Vagina (tissue), 2 donors: Measurements from ENCODE around the gene FMO5. TPM values are rescaled to one million over a fixed set of nuclear protein-coding genes. Genes with fewer than 3 reads are reported as not detected.
"Not testable (repeated sequence)": the region's sequence is repeated elsewhere in the genome, so short reads cannot be mapped to it uniquely, and the experiment has no call there.

Experiments
- DNase-seq, 2 donors: peaks; one replicate each; pipeline ENCODE4 v3.0.0-alpha.2; 2017; ENCODE audit errors: extremely low spot score in 2 of 2
- H3K27ac ChIP-seq: fragments of 200-600 bp; sonication (generic); one replicate; pipeline ENCODE4 v1.5.1; 2019
- H3K27me3 ChIP-seq: fragments of 200-600 bp; sonication (generic); one replicate; pipeline ENCODE4 v1.5.1; 2019
- H3K36me3 ChIP-seq, 2 donors: fragments of 200-600 bp; sonication (generic); one replicate each; pipeline ENCODE4 v1.5.1; 2017 to 2019
- H3K4me1 ChIP-seq: fragments of 200-600 bp; sonication (generic); one replicate; pipeline ENCODE4 v1.5.1; 2019
- H3K4me3 ChIP-seq, 2 donors: fragments of 200-600 bp; sonication (generic); 1 replicate in 1 of 2; 2 replicates in 1 of 2; pipeline ENCODE4 v1.5.1; 2016 to 2019
- H3K9me3 ChIP-seq: fragments of 200-600 bp; sonication (generic); one replicate; pipeline ENCODE4 v1.5.1; 2019
- CTCF ChIP-seq, 3 experiments: fragments of 450-650 bp in 2 of 3; fragments of 200-600 bp in 1 of 3; sonication (generic) in 1 of 3; IDR thresholded peaks; one replicate each; pipeline ENCODE4 v1.5.1; 2017 to 2019; ENCODE audit warnings: antibody characterized with exemption in 3 of 3, mild to moderate bottlenecking in 2 of 3, moderate library complexity in 2 of 3
- POLR2A ChIP-seq, 2 donors: fragments of 450-650 bp; IDR thresholded peaks; one replicate each; pipeline ENCODE4 v1.6.1; 2017; ENCODE audit warnings: antibody characterized with exemption in 2 of 2, mild to moderate bottlenecking in 2 of 2, moderate library complexity in 2 of 2
- POLR2AphosphoS5 ChIP-seq, 2 donors: sonication (generic); formaldehyde crosslinking; IDR thresholded peaks; one replicate each; pipeline ENCODE4 v1.9.0; 2017; ENCODE audit warnings: antibody characterized with exemption in 2 of 2, mild to moderate bottlenecking in 2 of 2, low read depth in 1 of 2; ENCODE audit not compliant: insufficient read depth in 1 of 2
- intact Hi-C: fragments of 100-400 bp; cut with DNase I; formaldehyde crosslinking; loops from one replicate; pipeline ENCODE4 v1.15.1; 2023
- total RNA-seq: library from RNA; depleted of rRNA; stranded (reverse); fragments of >200 nt; gene quantifications from one replicate; pipeline ENCODE4 v1.2.3, GENCODE V29; 2016

FMO5 gene
- total RNA-seq, 1 donor from 2014 or later: 3.4 TPM

- H3K4me1 ChIP-seq: no peaks in the 10 kb centered on the region
- H3K27ac ChIP-seq: no peak overlapping the region
- H3K36me3 ChIP-seq: no peaks in the 10 kb centered on the region
- intact Hi-C loops: no loop called here
- no peak overlapping the region for H3K4me3 ChIP-seq
- no peak for TF ChIP-seq CTCF (IDR thresholded peaks at IDR 0.05)
- no peak for TF ChIP-seq POLR2A (IDR thresholded peaks at IDR 0.05)
- H3K9me3 ChIP-seq: no peaks in the 10 kb centered on the region
- no peak for DNase-seq
- H3K27me3 ChIP-seq: no peaks in the 10 kb centered on the region
Measured at GRCh38 chr1:147208619-147209018, 16.5 kb downstream of the FMO5 start.

- Histone ChIP-seq H3K27me3 (no peaks in the 10 kb centered on the region), H3K4me3 (no peak overlapping the region), H3K36me3 (no peaks in the 10 kb centered on the region), H3K4me1 (no peaks in the 10 kb centered on the region), H3K27ac (no peak overlapping the region), H3K9me3 (no peaks in the 10 kb centered on the region)
- intact Hi-C loops: no loop called here
- TF ChIP-seq POLR2AphosphoS5 (IDR thresholded peaks at IDR 0.05; ENCODE audit: insufficient read depth in 1 of 2, low read depth in 1 of 2): no peak
- DNase-seq: no peak
Measured at GRCh38 chr1:147207192-147207591, 17.9 kb downstream of the FMO5 start.

- H3K9me3 ChIP-seq: no peaks in the 10 kb centered on the region
- H3K4me3 ChIP-seq: no peak overlapping the region
- TF ChIP-seq CTCF (IDR thresholded peaks at IDR 0.05) (no peak), POLR2AphosphoS5 (IDR thresholded peaks at IDR 0.05; ENCODE audit: insufficient read depth in 1 of 2, low read depth in 1 of 2) (no peak), POLR2A (IDR thresholded peaks at IDR 0.05) (no peak)
- H3K27me3 ChIP-seq: no peaks in the 10 kb centered on the region
- intact Hi-C loops: no loop called here
- no peak overlapping the region for H3K27ac ChIP-seq
- no peaks in the 10 kb centered on the region for H3K4me1 ChIP-seq
- no peak for DNase-seq
- no peaks in the 10 kb centered on the region for H3K36me3 ChIP-seq
Measured at GRCh38 chr1:147204080-147204479, 21.1 kb downstream of the FMO5 start.

GRCh38 chr1:147202576-147202975, 22.6 kb downstream of the FMO5 start:
- no peaks in the 10 kb centered on the region for H3K9me3 ChIP-seq
- DNase-seq: no peak
- no peaks in the 10 kb centered on the region for H3K36me3 ChIP-seq
- TF ChIP-seq POLR2A (IDR thresholded peaks at IDR 0.05) (no peak), CTCF (IDR thresholded peaks at IDR 0.05) (no peak), POLR2AphosphoS5 (IDR thresholded peaks at IDR 0.05; ENCODE audit: insufficient read depth in 1 of 2, low read depth in 1 of 2) (no peak)
- H3K4me1 ChIP-seq: no peaks in the 10 kb centered on the region
- no peaks in the 10 kb centered on the region for H3K27me3 ChIP-seq
- no peak overlapping the region for H3K27ac ChIP-seq
- intact Hi-C loops: no loop called here
- no peak overlapping the region for H3K4me3 ChIP-seq

- H3K27me3 ChIP-seq: no peaks in the 10 kb centered on the region
- no peaks in the 10 kb centered on the region for H3K4me1 ChIP-seq
- no peaks in the 10 kb centered on the region for H3K36me3 ChIP-seq
- intact Hi-C loops: no loop called here
- no peak overlapping the region for H3K4me3 ChIP-seq
- TF ChIP-seq POLR2AphosphoS5 (IDR thresholded peaks at IDR 0.05; ENCODE audit: insufficient read depth in 1 of 2, low read depth in 1 of 2) (no peak), POLR2A (IDR thresholded peaks at IDR 0.05) (no peak), CTCF (IDR thresholded peaks at IDR 0.05) (no peak)
- no peak for DNase-seq
- H3K9me3 ChIP-seq: no peaks in the 10 kb centered on the region
- H3K27ac ChIP-seq: no peak overlapping the region
Measured at GRCh38 chr1:147201786-147202185, 23.4 kb downstream of the FMO5 start.

GRCh38 chr1:147201276-147201675, 23.9 kb downstream of the FMO5 start:
- no peak for DNase-seq
- Histone ChIP-seq H3K4me1 (no peaks in the 10 kb centered on the region), H3K36me3 (no peaks in the 10 kb centered on the region), H3K27me3 (no peaks in the 10 kb centered on the region), H3K4me3 (no peak overlapping the region), H3K27ac (no peak overlapping the region), H3K9me3 (no peaks in the 10 kb centered on the region)
- intact Hi-C loops: no loop called here
- no peak for TF ChIP-seq POLR2A (IDR thresholded peaks at IDR 0.05)

GRCh38 chr1:147197324-147197723, 27.8 kb downstream of the FMO5 start:
- DNase-seq, H3K27me3 ChIP-seq, H3K4me3 ChIP-seq, intact Hi-C loops, H3K27ac ChIP-seq, H3K4me1 ChIP-seq, H3K36me3 ChIP-seq, H3K9me3 ChIP-seq: not testable (repeated sequence)
